ENCODE measurements around the gene DUS4L.

DUS4L gene

GRCh38 chr7:107614425-107614824 is 50.7 kb downstream of the DUS4L start:
- no peak for DNase-seq

GRCh38 chr7:107615910-107616680 is 52.3 kb downstream of the DUS4L start:
- no peak for DNase-seq

GRCh38 chr7:107622429-107622828 is 58.7 kb downstream of the DUS4L start:
- no peak for DNase-seq

- DNase-seq, result no peak
Observed at GRCh38 chr7:107622894-107623293, 59.1 kb downstream of the DUS4L start.

- DNase-seq, result no peak
Observed at GRCh38 chr7:107627002-107627401, 63.2 kb downstream of the DUS4L start.

Measured in right kidney (tissue), 1 donor.